ENCODE measurements around the gene ZIC2.

- TF ChIP-seq CTCF (IDR thresholded peaks at IDR 0.05; ENCODE audit: low read depth, low read length) = no peak
- no peak for TF ChIP-seq EZH2phosphoT487 (IDR thresholded peaks at IDR 0.05; ENCODE audit: low read depth)
Observed at GRCh38 chr13:99996381-99996973, 14.9 kb downstream of the ZIC2 start.

All from OCI-LY3 (cell line).